Fibroblast of villous mesenchyme (primary cell): ENCODE measurements around the gene KCNQ1OT1. TPM values are rescaled to one million over a fixed set of nuclear protein-coding genes. Genes with fewer than 3 reads are reported as not detected.

Source experiments
- DNase-seq: peaks from one replicate; pipeline ENCODE4 v3.0.0-alpha.2; 2010; ENCODE audit warnings: low read depth
- H3K4me3 ChIP-seq: 2 replicates; pipeline ENCODE4 v1.5.1; 2011; ENCODE audit warnings: low read depth, mild to moderate bottlenecking, low read length
- total RNA-seq: library from RNA; depleted of rRNA; stranded (reverse); fragments of >200 nt; gene quantifications from 2 replicates; pipeline ENCODE4 v1.2.3, GENCODE V29; 2012
- TF ChIP-seq, protein P1 (sequence below): IDR thresholded peaks from 2 replicates; pipeline ENCODE4 v1.5.1; 2012; ENCODE audit warnings: low read depth, mild to moderate bottlenecking, low read length; ENCODE audit not compliant: insufficient read depth

Gene KCNQ1OT1
- total RNA-seq, 1 donor, result 6.0 TPM

DNA sequence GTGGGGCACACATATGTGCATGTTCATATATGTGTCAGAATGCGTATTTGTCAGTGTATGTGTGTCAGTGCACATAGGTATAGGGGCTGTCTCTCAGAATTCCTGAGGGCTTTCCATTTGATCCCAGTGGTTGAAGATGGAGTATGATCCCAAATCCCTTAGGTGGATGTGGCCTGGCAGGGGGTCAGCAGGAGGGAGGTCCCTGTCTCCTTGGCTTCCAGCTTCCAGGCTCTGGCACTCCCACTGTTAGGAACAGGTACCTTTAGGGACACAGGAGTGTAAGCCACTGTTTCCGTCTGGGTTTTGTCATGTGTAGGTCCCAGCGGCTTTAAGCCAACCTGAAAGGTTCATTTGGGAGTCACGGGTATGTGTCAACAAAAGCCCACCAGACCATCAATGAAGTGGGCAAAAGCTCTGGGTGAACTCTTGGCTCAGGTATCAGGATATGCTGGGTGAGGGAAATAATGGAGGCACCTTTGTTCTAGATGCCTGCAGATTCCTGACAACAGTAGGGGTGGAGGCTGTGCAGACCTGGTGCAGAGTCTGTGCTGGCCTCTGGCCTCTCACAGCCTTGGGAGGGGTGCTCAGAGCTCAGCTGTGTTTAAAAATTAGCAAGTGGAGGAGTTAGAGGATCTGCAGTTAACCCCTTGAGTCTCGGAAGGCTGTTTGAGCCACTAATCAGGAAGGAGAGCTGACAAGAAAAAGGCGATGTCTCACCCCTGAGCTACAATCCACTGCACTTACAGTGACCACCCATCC, 9.0 kb downstream of the KCNQ1OT1 start:
- no peak overlapping the region for H3K4me3 ChIP-seq
- TF ChIP-seq, protein P1, sequence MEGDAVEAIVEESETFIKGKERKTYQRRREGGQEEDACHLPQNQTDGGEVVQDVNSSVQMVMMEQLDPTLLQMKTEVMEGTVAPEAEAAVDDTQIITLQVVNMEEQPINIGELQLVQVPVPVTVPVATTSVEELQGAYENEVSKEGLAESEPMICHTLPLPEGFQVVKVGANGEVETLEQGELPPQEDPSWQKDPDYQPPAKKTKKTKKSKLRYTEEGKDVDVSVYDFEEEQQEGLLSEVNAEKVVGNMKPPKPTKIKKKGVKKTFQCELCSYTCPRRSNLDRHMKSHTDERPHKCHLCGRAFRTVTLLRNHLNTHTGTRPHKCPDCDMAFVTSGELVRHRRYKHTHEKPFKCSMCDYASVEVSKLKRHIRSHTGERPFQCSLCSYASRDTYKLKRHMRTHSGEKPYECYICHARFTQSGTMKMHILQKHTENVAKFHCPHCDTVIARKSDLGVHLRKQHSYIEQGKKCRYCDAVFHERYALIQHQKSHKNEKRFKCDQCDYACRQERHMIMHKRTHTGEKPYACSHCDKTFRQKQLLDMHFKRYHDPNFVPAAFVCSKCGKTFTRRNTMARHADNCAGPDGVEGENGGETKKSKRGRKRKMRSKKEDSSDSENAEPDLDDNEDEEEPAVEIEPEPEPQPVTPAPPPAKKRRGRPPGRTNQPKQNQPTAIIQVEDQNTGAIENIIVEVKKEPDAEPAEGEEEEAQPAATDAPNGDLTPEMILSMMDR, result no peak
- DNase-seq, result no peak

DNA sequence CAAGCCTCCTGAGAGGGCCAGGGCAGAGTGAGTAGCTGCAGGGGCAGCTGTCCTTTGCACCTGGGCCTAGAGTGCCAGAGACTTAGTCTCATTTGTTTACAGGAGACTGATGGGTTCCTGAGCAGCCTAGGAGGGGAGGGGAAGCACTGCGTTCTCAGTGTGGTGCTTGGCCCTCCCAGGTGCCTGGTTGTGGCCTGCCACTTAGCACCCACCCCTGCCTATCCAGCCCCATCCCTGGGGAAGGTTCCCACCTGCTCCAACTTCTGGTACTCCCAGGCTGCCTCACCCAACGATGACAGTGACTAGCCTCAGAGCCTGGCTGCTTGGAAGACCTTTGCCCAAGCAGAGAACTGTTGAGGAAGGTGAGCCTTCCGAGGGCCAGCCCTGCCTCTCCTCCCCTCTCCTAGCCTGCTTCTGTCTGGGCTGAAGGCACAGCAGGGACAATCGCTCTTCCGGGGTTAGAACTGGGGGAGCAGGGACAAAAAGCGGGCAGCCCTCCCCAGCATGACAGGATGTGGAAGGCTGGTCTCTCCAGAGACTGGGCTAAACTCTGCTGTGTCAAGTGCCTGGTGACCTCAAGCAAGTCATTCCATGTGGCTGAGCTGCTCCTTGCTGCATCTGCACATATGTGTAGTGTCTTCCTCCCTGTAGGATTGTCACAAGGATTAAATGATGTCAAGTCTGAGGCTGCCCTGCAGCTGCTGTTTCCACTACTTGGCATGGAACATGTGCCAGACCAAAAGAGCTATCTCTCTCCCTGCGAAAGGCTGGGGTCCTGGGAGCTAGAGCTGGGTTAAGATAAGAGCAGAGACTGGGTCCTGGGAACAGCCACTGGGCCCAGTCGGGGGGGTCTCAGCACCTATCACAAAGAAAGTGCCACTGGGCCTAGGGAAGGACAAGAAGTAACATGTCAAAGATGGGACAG, 9.9 kb downstream of the KCNQ1OT1 start:
- TF ChIP-seq, protein P1, result no peak
- no peak for DNase-seq
- no peak overlapping the region for H3K4me3 ChIP-seq

DNA sequence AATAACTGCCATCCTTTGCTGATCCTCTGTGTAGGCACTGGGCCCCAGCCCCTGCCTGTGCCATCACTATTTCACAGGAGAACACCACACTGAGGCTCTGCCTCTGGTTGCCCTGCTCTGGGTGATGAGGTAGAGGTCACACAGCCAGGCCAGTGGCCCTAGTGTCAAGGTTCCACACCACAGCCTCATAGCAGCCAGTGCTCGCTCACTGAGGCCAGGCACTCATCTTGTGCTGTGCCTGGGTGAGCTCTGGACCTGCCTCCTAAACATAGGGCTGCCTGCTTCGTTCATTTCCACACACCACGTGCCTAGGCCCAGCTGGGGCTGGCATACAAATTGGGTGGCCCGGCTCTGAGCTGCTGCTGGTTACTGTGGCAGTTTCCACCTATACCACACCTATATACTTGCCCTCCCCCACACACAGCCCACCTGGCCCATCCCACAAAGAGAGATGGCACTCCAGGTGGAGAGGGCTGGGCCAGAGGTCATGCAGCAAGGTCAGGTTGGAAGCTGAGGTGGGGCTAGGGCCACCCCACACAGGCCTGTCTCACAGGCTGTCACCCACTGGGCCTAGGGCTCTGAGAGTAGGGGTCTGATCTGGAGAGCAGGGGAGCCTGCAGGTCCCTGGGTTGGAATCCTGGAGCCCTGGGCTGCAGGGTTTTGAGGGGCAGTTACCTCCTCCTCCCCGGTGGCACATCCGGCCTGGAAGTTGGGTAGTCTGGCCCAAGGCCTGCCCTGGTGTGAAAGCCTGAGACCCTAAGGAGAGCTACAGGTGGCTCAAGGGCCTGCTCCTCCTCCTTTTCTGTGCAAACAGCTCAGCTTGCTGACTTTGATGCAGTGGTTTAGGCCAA, 11.2 kb downstream of the KCNQ1OT1 start:
- DNase-seq, result no peak
- TF ChIP-seq, protein P1, result no peak
- no peak overlapping the region for H3K4me3 ChIP-seq

DNA sequence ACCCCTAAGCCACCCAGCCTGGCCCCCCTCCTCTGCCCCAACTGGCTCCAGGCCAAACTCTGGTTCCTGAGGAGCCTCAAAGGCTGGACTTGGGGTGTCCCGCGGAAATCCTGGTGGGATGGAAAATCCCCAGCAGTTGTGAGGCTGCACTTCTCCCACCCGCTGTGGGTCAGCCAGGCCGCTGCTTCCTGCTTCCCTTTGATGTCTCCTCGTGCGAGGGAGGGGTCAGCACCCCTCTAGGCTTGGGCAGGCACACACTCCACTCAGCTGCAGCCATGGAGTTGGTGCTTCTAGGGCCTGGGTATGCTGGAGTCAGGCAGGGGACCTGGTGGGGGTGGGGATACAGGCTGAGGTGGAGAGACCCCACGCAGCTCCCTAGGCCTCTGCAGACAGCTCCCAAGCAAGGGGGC, 12.0 kb downstream of the KCNQ1OT1 start:
- no peak overlapping the region for H3K4me3 ChIP-seq
- DNase-seq, result no peak
- TF ChIP-seq, protein P1, result no peak

DNA sequence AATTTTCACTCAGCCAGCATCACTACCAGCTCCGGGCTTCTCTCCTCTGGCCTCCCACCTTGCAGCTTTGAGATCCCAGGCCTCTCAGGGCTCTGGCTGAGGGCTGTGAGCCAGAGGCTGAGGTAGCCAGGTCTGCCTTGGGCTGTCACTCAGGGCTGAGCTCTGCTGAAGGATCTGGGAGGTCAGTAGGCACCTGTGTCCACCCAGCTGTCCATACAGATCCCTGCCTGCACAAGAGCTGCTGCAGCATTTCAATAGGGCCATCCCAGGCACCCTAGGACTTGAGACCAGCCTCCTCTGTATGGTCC, 12.6 kb downstream of the KCNQ1OT1 start:
- no peak overlapping the region for H3K4me3 ChIP-seq
- TF ChIP-seq, protein P1, result no peak
- no peak for DNase-seq

DNA sequence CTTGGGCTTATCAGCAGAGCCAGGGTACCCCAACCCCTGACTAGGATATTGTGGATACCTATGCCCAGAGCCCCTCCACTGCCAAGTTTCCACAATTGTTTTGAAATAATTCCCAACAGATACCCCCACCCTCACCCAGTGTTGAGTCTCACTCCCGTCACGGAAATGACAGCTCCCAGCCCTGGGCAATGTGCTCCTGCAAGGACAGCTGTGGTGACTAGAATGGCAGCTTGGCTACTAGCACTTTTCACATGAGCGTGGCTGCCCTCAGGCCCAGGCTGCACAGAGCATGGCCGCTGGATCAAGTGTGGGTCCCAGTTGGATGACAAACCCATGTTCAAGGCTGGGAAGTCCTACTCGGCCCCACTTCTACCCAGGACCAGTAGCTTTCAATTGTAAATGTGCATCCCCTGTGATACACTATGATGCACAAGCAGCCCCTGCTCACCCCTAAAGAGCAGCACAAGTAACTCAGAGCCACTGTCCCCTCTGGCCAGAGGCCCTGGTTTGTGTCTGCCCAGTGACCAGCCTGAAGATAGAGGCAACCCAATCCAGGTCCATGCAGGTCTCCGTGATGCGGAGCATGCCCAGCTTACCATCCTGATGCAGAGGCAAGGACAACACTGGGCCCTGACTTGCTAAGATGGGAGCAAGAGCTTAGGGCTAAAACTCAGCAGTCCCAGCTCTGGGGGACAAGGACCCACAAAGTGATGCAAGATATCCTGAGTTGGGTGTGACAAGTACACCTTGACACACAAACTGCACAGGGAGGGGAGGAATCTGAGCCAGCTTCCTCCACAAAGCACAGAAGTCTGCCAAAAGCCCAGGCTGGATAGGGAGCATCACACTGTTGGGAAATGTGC, 13.2 kb downstream of the KCNQ1OT1 start:
- DNase-seq, result no peak
- H3K4me3 ChIP-seq, result no peak overlapping the region
- TF ChIP-seq, protein P1, result no peak
